ENCODE measurements around the gene JCHAIN. TPM values are rescaled to one million over a fixed set of nuclear protein-coding genes. Genes with fewer than 3 reads are reported as not detected.

JCHAIN gene
- polyA plus RNA-seq, 2 of the 4 experiments (the other 2 are of a cell fraction), result 0.17 to 0.22 TPM

DNA sequence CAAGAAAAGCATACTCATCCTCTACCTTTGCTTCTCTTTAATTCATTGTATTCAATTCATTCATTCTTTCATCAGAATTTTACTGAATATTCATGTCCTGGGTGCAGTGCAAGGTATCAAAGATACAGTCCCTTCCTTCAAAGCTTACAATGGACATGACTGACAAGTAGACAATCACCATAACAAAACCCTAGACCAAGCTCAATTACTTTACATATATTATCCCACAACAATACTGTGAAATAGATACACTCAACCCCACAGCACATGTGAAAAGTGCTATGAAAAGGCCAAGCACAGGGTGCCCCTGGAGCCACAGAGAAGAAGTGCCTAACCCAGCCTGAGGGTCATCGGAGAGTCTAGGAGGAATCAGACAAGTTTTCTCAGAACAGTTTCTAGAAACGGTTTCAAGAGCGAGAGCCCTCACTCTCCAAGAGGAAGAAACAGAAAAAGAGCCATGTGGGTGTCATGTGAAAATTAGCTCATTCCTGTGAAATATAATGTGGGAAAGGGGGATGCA is 58.9 kb downstream of the JCHAIN start (continued):
- TF ChIP-seq BHLHE40 (IDR thresholded peaks at IDR 0.05; ENCODE audit: low read depth, low read length) (no peak), ZFP36 (IDR thresholded peaks at IDR 0.05; ENCODE audit: borderline replicate concordance, partially characterized antibody) (no peak), ZC3H11A (IDR thresholded peaks at IDR 0.05) (no peak), FOXS1 (CRISPR knock-in tag; IDR thresholded peaks at IDR 0.05) (no peak)
- TF ChIP-seq, protein P1, sequence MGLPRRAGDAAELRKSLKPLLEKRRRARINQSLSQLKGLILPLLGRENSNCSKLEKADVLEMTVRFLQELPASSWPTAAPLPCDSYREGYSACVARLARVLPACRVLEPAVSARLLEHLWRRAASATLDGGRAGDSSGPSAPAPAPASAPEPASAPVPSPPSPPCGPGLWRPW (IDR thresholded peaks at IDR 0.05), result no peak

DNA sequence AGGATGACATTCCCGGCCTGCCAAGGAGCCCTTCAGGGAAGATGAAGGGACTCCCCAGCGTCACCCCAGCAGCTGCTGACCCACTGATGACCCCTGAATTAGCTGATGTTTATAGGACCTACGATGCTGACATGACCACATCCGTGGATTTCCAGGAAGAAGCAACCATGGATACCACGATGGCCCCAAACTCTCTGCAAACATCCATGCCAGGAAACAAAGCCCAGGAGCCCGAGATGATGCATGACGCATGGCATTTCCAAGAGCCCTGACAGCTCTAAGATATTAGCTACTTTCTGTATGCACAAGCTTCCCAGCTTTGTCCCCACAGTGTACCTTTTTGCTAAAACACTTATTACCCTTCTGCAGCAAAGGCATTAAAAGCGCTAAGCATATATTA is 59.8 kb downstream of the JCHAIN start:
- FAIRE-seq (no peak), ATAC-seq (no peak), DNase-seq (ENCODE audit: low read depth in 1 of 2, low spot score in 1 of 2) (no peak)
- H3K27ac ChIP-seq, result no peak overlapping the region
- ChIA-PET POLR2A (no interaction called here), CTCF (no interaction called here)
- H3K9me3 ChIP-seq, result no peaks in the 10 kb centered on the region
- 70% methylated on average over 7 of the region's 8 CpGs for WGBS (ENCODE audit: missing lambda C conversion rate)
- no peak overlapping the region for H3K4me3 ChIP-seq
- TF ChIP-seq NPAS2 (CRISPR knock-in tag; IDR thresholded peaks at IDR 0.05; ENCODE audit: borderline replicate concordance), result no peak
- TF ChIP-seq POLR2A (IDR thresholded peaks at IDR 0.05; ENCODE audit: low read length), result no peak
- TF ChIP-seq, protein P2, sequence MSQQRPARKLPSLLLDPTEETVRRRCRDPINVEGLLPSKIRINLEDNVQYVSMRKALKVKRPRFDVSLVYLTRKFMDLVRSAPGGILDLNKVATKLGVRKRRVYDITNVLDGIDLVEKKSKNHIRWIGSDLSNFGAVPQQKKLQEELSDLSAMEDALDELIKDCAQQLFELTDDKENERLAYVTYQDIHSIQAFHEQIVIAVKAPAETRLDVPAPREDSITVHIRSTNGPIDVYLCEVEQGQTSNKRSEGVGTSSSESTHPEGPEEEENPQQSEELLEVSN (IDR thresholded peaks at IDR 0.05; ENCODE audit: borderline replicate concordance, low read depth), result no peak
- no peak for TF ChIP-seq KDM5A (IDR thresholded peaks at IDR 0.05)
- TF ChIP-seq, protein P3, sequence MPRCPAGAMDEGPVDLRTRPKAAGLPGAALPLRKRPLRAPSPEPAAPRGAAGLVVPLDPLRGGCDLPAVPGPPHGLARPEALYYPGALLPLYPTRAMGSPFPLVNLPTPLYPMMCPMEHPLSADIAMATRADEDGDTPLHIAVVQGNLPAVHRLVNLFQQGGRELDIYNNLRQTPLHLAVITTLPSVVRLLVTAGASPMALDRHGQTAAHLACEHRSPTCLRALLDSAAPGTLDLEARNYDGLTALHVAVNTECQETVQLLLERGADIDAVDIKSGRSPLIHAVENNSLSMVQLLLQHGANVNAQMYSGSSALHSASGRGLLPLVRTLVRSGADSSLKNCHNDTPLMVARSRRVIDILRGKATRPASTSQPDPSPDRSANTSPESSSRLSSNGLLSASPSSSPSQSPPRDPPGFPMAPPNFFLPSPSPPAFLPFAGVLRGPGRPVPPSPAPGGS (IDR thresholded peaks at IDR 0.05), result no peak
- no peak for TF ChIP-seq CTCF (IDR thresholded peaks at IDR 0.05)
- no peak for TF ChIP-seq TFCP2L1 (CRISPR knock-in tag; IDR thresholded peaks at IDR 0.05)
- TF ChIP-seq HOXB5 (CRISPR knock-in tag; IDR thresholded peaks at IDR 0.05), result no peak
- TF ChIP-seq, protein P4, sequence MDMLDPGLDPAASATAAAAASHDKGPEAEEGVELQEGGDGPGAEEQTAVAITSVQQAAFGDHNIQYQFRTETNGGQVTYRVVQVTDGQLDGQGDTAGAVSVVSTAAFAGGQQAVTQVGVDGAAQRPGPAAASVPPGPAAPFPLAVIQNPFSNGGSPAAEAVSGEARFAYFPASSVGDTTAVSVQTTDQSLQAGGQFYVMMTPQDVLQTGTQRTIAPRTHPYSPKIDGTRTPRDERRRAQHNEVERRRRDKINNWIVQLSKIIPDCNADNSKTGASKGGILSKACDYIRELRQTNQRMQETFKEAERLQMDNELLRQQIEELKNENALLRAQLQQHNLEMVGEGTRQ (IDR thresholded peaks at IDR 0.05), result no peak
- no peak for TF ChIP-seq HOXA7 (CRISPR knock-in tag; IDR thresholded peaks at IDR 0.05)
- TF ChIP-seq RARB (CRISPR knock-in tag; IDR thresholded peaks at IDR 0.05), result no peak
- no peak for TF ChIP-seq NFE2L2 (conservative IDR thresholded peaks at IDR 0.05; ENCODE audit: low read length)
- TF ChIP-seq POLR2AphosphoS2 (conservative IDR thresholded peaks at IDR 0.05; ENCODE audit: low read length), result no peak
- TF ChIP-seq RCOR1 (IDR thresholded peaks at IDR 0.05; ENCODE audit: low read depth, low read length), result no peak
- TF ChIP-seq HDAC2 (IDR thresholded peaks at IDR 0.05), result no peak
- no peak overlapping the region for H3K4me2 ChIP-seq
- no peaks in the 10 kb centered on the region for H3K4me1 ChIP-seq

Small RNAs within 50 kb of the gene (small RNA-seq; reads per million reads assigned to genes)
- gene RNU6-520P (0 reads per million in 6 experiments), gene RNU6-784P (0 to 30.1 (median 0.08) reads per million in 6 experiments)

Other genes starting within 250 kb of the JCHAIN start
- gene MUC7, start 194.3 kb downstream of the JCHAIN start, polyA plus RNA-seq (2011; rRNA removed), result not detected in 2 replicates
- not detected in 3 replicates for gene MUC7, start 194.3 kb downstream of the JCHAIN start, polyA plus RNA-seq (2017; fragmentation: RNase III; extraction: RNeasy Plus Mini Kit Qiagen cat#74134 plus additional on column Dnase treatment)
- gene AMTN, start 147.9 kb downstream of the JCHAIN start, polyA plus RNA-seq (2011; rRNA removed), result not detected in 2 replicates
- gene AMTN, start 147.9 kb downstream of the JCHAIN start, polyA plus RNA-seq (2017; fragmentation: RNase III; extraction: RNeasy Plus Mini Kit Qiagen cat#74134 plus additional on column Dnase treatment), result not detected in 3 replicates
- not detected in 2 replicates for gene AMBN, start 74.3 kb downstream of the JCHAIN start, polyA plus RNA-seq (2011; rRNA removed)
- not detected in 3 replicates for gene AMBN, start 74.3 kb downstream of the JCHAIN start, polyA plus RNA-seq (2017; fragmentation: RNase III; extraction: RNeasy Plus Mini Kit Qiagen cat#74134 plus additional on column Dnase treatment)
- gene ENAM, start 37.8 kb downstream of the JCHAIN start, polyA plus RNA-seq (2011; rRNA removed), result 0.16 TPM in 2 replicates
- 0.01 TPM in 1 of 3 replicates, not detected in the others for gene ENAM, start 37.8 kb downstream of the JCHAIN start, polyA plus RNA-seq (2017; fragmentation: RNase III; extraction: RNeasy Plus Mini Kit Qiagen cat#74134 plus additional on column Dnase treatment)
- gene UTP3, start 22.0 kb upstream of the JCHAIN start, polyA plus RNA-seq (2011; rRNA removed), result 19.0 and 24.8 TPM in 2 replicates
- 44.6 to 46.2 TPM (median 45.2 TPM) in 3 replicates for gene UTP3, start 22.0 kb upstream of the JCHAIN start, polyA plus RNA-seq (2017; fragmentation: RNase III; extraction: RNeasy Plus Mini Kit Qiagen cat#74134 plus additional on column Dnase treatment)
- gene RUFY3, start 55.5 kb upstream of the JCHAIN start, polyA plus RNA-seq (2011; rRNA removed), result 17.7 and 20.8 TPM in 2 replicates
- gene RUFY3, start 55.5 kb upstream of the JCHAIN start, polyA plus RNA-seq (2017; fragmentation: RNase III; extraction: RNeasy Plus Mini Kit Qiagen cat#74134 plus additional on column Dnase treatment), result 8.1 to 8.7 TPM (median 8.1 TPM) in 3 replicates
- gene GRSF1, start 173.4 kb upstream of the JCHAIN start, polyA plus RNA-seq (2011; rRNA removed), result 81.4 and 112 TPM in 2 replicates
- 89.4 to 95.2 TPM (median 94.3 TPM) in 3 replicates for gene GRSF1, start 173.4 kb upstream of the JCHAIN start, polyA plus RNA-seq (2017; fragmentation: RNase III; extraction: RNeasy Plus Mini Kit Qiagen cat#74134 plus additional on column Dnase treatment)
- 9.3 and 9.5 TPM in 2 replicates for gene MOB1B, start 235.9 kb upstream of the JCHAIN start, polyA plus RNA-seq (2011; rRNA removed)
- gene MOB1B, start 235.9 kb upstream of the JCHAIN start, polyA plus RNA-seq (2017; fragmentation: RNase III; extraction: RNeasy Plus Mini Kit Qiagen cat#74134 plus additional on column Dnase treatment), result 6.3 to 6.7 TPM (median 6.6 TPM) in 3 replicates

All from A549 (cell line).